Measurements from ENCODE around the gene ATP6V0A4. TPM values are rescaled to one million over a fixed set of nuclear protein-coding genes. Genes with fewer than 3 reads are reported as not detected.

Gene ATP6V0A4
- total RNA-seq, 4 donors from 2014 or later = not detected

GRCh38 chr7:138809346-138809745 is 11.3 kb upstream of the ATP6V0A4 start:
- H3K9me3 ChIP-seq = peaks cover 0 to 10% (median 0%) of the 10 kb centered on the region in 4 donors
- WGBS, 2 donors = 85 to 87% methylated on average over 4 of the region's 4 CpGs
- DNase-seq (ENCODE audit: low spot score in 2 of 2) = no peak
- no peak overlapping the region for H3K27ac ChIP-seq
- H3K36me3 ChIP-seq = no peaks in the 10 kb centered on the region
- H3K4me1 ChIP-seq = no peaks in the 10 kb centered on the region
- no peak for TF ChIP-seq POLR2A (IDR thresholded peaks at IDR 0.05)
- TF ChIP-seq CTCF (IDR thresholded peaks at IDR 0.05) = no peak
- TF ChIP-seq EP300 (IDR thresholded peaks at IDR 0.05) = no peak
- no peaks in the 10 kb centered on the region for H3K27me3 ChIP-seq
- H3K4me3 ChIP-seq = no peak overlapping the region

DNA sequence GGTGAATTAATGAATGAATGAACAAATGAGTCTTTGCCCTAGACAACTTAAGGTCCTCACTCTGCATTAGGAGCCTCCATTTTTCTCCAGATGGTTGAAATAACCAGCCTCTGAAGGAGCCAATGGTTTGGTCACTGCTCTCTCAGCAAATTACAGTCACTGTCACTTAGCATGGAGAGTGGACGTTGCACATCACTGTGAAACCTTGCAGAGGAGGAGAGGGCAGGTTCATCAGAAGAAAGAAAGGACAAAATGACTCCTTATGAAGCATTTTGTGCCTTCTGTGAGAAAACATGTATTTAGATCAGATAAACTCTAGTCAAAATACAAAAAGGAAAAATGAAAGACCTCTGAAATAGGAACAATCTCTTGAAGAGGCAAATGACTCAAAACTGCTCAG is 6.6 kb upstream of the ATP6V0A4 start:
- 79 to 88% methylated on average over 1 of the region's 1 CpG for WGBS, 2 donors

GRCh38 chr7:138802706-138803105 is 4.7 kb upstream of the ATP6V0A4 start:
- Histone ChIP-seq H3K9me3 (peaks cover 0 to 6% (median 0%) of the 10 kb centered on the region in 4 donors), H3K4me3 (no peak overlapping the region), H3K27me3 (no peaks in the 10 kb centered on the region), H3K36me3 (no peaks in the 10 kb centered on the region), H3K4me1 (no peaks in the 10 kb centered on the region), H3K27ac (no peak overlapping the region)
- DNase-seq (ENCODE audit: low spot score in 2 of 2) = no peak
- no peak for TF ChIP-seq EP300 (IDR thresholded peaks at IDR 0.05)
- no peak for TF ChIP-seq POLR2A (IDR thresholded peaks at IDR 0.05)
- TF ChIP-seq CTCF (IDR thresholded peaks at IDR 0.05) = no peak
- 93 to 94% methylated on average over 18 of the region's 18 CpGs for WGBS, 2 donors

More for the DNA sequence above, 6.6 kb upstream of the ATP6V0A4 start:
- TF ChIP-seq POLR2A (IDR thresholded peaks at IDR 0.05) (no peak), CTCF (IDR thresholded peaks at IDR 0.05) (no peak), EP300 (IDR thresholded peaks at IDR 0.05) (no peak)
- no peaks in the 10 kb centered on the region for H3K27me3 ChIP-seq
- H3K36me3 ChIP-seq = no peaks in the 10 kb centered on the region
- peaks cover 0 to 10% (median 0%) of the 10 kb centered on the region in 4 donors for H3K9me3 ChIP-seq
- no peak overlapping the region for H3K27ac ChIP-seq
- no peaks in the 10 kb centered on the region for H3K4me1 ChIP-seq
- no peak overlapping the region for H3K4me3 ChIP-seq
- no peak for DNase-seq (ENCODE audit: low spot score in 2 of 2)

- Histone ChIP-seq H3K9me3 (no peaks in the 10 kb centered on the region), H3K4me1 (no peaks in the 10 kb centered on the region), H3K27me3 (no peaks in the 10 kb centered on the region), H3K27ac (no peak overlapping the region), H3K36me3 (no peaks in the 10 kb centered on the region), H3K4me3 (no peak overlapping the region)
- no peak for DNase-seq (ENCODE audit: low spot score in 2 of 2)
- TF ChIP-seq EP300 (IDR thresholded peaks at IDR 0.05) (no peak), CTCF (IDR thresholded peaks at IDR 0.05) (no peak), POLR2A (IDR thresholded peaks at IDR 0.05) (no peak)
- WGBS, 2 donors = 74 to 100% methylated on average over 2 to 3 of the region's 3 CpGs
Observed at GRCh38 chr7:138801256-138801655, 3.3 kb upstream of the ATP6V0A4 start.

DNA sequence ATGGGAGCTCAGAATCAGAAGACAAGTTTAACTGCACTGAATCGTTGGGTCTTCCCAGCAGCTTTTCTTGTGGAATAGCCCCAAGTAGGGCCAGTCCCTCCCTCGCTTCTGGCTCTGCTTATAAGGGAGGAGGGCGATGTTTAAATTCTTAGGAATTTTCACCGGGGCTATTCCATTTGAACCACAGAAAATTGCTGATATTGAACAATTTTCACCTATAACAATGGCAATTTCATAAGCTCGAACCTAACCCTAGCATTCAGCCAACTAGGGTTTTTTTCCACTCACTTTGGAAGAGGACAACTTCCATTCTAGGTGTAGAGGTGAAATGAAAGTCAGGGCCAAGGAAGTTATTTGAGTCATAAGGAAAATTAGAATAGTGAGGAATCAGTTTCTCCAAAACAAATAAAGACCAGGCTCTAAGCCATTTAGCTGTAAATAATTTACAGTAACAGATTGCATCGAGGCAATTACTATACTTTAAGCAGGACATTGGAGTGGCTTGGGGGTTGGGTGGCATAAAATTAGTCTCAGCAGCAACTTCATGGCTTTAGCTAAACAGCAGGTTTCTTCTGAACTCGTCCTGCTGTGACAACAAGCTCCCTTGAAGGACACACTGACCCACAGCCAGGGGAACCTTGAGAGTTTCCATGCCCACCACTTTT is 1.5 kb upstream of the ATP6V0A4 start:
- TF ChIP-seq POLR2A (IDR thresholded peaks at IDR 0.05) = no peak
- no peak for TF ChIP-seq EP300 (IDR thresholded peaks at IDR 0.05)
- no peak for TF ChIP-seq CTCF (IDR thresholded peaks at IDR 0.05)
- WGBS, 2 donors = 58 to 61% methylated on average over 7 of the region's 7 CpGs
- no peaks in the 10 kb centered on the region for H3K9me3 ChIP-seq
- no peaks in the 10 kb centered on the region for H3K4me1 ChIP-seq
- no peak overlapping the region for H3K4me3 ChIP-seq
- H3K36me3 ChIP-seq = no peaks in the 10 kb centered on the region
- no peak overlapping the region for H3K27ac ChIP-seq
- H3K27me3 ChIP-seq = no peaks in the 10 kb centered on the region
- DNase-seq (ENCODE audit: low spot score in 2 of 2) = no peak

Measured in tibial nerve (tissue), 4 donors.